CD1c-positive myeloid dendritic cell (primary cell): Measurements from ENCODE around the gene PCDHAC2.

ENCODE experiments used
- DNase-seq: peaks from one replicate; pipeline ENCODE4 v3.0.0-alpha.2; 2016; ENCODE audit errors: extremely low spot score

The PCDHAC2 gene, protein sequence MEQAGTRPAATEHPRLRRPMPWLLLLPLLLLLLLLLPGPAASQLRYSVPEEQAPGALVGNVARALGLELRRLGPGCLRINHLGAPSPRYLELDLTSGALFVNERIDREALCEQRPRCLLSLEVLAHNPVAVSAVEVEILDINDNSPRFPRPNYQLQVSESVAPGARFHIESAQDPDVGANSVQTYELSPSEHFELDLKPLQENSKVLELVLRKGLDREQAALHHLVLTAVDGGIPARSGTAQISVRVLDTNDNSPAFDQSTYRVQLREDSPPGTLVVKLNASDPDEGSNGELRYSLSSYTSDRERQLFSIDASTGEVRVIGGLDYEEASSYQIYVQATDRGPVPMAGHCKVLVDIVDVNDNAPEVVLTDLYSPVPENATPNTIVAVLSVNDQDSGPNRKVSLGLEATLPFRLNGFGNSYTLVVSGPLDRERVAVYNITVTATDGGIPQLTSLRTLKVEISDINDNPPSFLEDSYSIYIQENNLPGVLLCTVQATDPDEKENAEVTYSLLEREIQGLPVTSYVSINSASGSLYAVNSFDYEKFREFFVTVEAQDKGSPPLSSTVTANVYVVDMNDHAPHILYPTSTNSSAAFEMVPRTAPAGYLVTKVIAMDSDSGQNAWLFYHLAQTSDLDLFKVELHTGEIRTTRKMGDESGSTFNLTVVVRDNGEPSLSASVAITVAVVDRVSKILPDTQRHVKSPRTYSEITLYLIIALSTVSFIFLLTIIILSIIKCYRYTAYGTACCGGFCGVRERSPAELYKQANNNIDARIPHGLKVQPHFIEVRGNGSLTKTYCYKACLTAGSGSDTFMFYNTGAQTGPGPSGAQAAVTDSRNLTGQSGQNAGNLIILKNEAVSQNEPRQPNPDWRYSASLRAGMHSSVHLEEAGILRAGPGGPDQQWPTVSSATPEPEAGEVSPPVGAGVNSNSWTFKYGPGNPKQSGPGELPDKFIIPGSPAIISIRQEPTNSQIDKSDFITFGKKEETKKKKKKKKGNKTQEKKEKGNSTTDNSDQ

DNA sequence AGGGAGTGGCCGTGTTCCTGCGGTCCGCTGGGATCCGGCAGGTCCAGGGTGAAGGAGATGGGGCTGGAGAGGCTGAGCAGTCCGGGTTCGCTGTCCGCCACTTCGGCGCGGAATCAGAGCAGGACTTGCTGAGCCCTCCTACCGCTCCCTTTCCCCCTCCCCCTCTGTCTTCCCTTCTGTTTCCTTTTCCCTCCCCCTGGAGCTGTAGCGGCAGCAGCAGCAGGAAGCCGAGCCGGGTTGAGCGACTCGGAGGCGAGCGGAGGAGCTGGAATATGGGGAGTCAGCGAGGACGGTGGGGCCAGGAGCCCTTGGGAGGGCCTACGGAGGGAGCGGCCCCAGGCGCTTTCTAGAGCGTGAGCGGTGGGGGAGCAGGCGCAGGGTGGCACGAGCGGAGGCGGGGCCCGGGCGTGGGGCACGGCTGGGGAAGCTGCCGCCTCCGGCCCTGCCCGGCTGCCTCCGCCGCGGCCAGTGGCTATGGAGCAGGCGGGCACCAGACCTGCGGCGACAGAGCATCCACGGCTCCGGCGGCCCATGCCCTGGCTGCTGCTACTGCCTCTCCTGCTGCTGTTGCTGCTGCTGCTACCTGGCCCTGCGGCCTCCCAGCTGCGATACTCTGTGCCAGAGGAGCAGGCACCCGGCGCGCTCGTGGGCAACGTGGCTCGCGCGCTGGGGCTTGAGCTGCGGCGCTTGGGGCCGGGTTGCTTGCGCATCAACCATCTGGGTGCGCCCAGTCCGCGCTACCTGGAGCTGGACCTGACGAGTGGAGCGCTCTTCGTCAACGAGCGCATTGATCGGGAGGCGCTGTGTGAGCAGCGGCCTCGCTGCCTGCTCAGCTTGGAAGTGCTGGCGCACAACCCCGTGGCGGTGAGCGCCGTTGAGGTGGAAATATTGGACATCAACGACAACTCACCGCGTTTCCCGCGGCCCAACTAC, at the start of gene PCDHAC2:
PCDHAC2 (plus strand) TSS at position 184 of the 933 bp plus-strand sequence; CDS start at position 475, 291 bp downstream.
- DNase-seq: no peak

DNA sequence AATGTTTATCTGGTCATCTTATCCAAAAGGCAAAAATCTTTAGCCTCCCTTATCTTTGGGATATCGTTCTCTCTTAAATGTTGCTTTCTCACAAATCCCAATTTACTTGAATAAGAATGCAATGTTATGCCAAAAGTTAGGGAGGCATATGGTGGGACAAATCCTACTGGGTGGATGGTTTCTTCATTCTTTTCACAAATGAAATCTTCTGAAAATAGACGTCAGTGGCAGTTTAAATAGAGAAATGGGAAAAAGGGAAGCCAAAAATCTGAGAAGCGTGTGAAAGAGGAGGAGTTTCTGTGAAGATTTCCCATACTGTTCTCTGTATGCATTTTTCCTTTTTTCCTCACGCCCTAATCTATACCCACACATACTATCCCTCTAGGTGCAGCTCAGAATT, 42.7 kb upstream of the PCDHAC2 start:
- DNase-seq: no peak

DNA sequence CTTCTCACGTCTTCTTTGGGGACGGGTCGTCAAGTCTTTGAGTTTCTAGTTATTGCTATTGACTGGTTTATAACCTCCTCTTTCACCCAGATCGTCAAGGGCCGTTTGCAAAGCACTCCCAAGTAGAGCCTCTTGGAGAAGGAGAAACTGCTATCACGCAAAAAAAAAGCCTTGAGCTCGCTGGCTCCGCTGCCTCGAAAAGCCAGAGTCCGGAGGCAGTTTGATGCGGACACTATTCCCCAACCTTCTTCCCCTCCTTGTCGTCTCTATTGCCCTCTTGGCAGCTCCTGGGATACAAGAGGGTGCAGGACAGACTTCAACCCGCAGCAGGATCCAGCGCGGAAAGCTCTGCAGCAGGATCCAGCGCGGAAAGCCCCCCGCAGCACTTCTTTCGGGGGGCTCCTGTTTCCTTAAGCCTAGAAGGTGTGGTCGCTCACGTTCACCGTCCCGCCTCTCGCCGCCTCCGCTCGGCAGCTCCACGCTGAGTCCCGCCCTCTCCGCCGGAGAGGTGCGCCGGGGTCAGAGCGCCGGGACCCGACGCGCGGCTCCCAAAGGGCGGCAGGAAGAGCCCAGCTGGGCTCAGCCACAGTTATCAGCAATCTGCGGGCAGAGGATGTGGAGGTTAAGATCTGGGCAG, 40.4 kb upstream of the PCDHAC2 start, which contains the start of gene PCDHAC1:
PCDHAC1 (plus strand) TSS at position 494 of the 637 bp plus-strand sequence. CDS start 594 bp downstream, outside the sequence.
- no peak for DNase-seq

DNA sequence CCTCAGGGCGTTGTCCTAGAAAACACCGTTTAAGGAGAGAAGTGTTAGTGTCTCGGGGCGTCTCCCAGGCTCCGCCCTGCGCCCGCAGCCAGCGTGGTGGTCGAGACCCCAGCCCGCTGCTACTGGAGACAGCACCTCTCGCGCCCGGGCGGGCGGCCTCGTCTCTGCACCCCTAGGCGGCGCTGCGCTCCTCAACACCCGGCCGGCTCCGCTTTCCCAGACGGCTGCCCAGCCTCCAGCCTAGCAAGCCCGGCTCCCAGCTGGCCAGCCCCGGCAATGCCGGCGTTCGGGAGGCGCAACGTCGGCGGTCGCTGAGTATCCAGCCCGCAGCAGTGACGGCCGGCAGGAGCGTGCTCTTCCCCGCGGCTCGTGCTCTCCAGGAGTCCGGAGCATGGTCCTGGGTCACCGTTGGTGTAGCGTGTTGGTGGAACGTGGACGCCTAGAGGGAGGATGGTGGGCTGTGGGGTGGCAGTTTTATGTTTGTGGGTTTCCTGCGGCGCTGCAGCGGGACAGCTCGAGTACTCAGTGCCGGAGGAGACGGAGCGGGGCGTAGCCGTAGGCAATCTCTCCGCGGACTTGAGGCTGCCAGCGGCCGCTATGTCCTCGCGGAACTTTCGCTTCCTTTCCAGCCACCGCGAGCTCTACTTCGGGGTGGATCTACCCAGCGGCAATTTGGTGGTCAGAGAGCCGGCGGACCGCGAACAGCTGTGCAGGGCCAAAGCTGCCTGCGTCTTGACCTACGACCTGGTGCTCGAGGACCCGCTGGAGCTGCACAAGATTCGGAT, 39.6 kb upstream of the PCDHAC2 start:
- no peak for DNase-seq

DNA sequence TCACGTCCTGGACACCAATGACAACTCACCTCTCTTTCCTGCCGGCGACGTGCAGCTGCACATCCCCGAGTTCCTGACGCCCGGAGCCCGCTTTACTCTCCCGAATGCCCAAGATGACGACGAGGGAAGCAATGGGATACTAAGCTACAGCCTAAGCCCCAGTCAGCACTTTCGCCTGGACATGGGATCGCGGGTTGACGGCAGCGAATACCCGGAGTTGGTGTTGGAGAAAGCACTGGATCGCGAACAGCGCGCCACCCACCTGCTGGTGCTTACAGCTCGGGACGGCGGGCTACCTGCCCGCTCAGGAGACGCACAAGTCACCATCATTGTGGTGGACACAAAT, 39.1 kb upstream of the PCDHAC2 start:
- DNase-seq: no peak

DNA sequence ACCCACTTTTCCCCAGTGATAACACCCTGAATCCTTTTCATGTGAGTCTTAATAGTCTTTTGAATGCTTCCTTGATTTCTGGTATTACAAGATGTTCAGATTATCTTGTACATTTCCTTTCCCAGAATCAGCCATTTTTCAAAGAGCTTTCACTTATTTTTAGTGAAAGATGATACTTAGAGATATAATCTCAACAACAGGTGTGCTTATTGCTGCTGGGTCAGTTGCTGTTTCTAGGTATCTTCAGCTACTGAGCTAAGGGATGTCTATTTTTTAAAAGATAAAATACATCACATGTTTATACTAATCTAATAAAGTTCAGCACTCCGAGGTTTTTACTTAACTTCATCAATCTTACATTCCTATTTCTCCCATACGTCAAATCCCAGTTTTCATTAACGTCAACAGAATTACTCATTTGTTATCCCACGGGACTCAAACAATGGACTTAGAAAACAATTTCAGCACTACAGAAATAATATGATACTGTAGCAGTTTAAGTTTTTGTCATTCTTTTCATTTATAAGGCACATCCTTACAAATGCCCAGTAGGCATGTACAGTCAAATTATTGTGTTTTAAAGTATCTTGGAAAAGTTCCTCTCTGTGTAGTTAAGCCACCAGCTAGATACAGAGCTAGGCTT, 31.2 kb upstream of the PCDHAC2 start:
- DNase-seq: no peak

DNA sequence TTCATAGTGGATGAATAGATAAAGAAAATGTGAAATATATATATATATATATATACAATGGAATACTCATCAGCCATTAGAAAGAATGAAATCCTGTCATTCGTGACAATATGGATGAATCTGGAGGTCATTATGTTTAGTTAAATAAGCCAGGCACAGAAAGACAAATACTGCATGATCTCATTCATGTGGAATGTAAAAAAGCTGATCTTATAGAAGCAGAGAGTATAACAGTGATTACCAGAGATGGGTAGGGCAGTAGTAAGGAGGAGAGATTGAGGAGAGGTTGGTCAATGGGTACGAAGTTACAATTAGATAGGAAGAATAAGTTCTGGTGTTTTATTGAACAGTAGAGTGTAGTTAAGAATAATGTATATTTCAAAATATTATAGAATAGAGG, 19.7 kb upstream of the PCDHAC2 start:
- DNase-seq: no peak

DNA sequence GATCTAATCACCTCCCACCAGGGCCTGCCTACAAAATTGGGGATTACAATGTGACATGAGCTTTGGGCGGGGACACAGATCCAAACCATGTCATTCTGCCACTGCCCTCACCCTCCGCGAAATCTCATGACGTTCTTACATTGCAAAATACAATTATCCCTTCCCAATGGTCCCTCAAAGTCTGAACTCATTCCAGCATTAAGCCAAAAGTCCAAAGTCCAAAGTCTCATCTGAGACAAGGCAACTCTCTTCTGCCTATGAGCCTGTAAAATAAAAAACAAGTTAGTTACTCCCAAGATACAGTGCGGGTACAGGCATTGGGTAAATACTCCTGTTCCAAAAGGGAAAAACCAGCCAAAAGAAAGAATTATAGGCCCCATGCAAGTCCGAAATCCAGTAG, 14.6 kb upstream of the PCDHAC2 start:
- no peak for DNase-seq

DNA sequence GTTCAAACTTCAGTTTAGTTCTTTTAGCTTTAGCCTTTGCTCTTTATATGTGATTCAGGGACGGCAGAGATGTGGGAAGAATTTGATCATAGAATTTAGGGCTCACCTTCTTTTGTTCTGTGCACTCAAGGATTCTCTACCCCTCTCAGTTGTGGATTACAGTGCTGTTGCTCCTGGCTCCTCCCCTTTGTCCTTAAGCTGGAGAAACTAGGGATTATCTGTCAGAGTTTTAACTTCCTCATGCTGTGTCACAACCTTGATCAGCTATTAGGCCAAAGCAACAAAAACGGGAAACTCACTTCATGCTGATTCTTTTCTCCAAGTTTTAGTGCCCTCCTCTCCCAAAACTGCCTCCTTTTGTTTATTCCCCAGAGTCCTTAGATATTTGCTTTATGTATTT, 13.0 kb upstream of the PCDHAC2 start:
- no peak for DNase-seq

DNA sequence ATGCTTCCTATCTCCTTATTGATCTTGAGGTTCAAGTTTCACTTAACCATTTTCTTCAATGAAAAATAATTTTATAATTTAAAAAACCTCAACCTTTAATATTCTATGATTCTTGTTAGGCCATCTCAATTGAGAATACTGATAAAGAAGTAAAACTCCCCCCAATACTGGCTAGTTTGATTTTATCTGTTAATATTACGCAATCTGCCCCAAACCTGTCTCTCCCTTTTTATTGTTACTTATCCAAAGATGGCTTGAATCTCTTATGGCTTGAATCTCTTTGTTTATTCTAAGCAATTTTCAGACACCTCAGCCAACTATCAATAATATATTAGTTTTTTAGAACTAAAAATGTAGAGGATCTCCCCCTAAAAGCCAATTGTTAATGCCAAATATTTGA, 4.1 kb upstream of the PCDHAC2 start:
- DNase-seq: no peak

DNA sequence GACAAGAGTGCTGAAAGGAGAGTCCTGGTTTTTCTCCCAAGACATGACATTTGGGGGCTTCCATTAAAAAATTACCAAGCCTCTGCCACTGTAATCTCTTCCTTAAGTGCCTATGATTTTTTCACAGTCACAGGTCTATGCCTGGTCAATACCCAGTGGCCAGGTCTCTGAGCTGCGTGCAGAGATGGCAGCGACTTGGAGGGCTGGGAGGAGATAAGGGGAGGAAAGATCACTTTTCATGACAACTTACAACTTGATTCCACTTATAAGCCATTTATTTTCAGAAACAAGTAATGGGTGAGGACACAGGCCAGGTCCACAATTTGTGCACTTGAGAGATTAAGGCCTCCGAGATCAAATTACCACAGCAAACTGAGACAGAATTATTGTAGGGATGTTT, 1.9 kb upstream of the PCDHAC2 start:
- DNase-seq: no peak

DNA sequence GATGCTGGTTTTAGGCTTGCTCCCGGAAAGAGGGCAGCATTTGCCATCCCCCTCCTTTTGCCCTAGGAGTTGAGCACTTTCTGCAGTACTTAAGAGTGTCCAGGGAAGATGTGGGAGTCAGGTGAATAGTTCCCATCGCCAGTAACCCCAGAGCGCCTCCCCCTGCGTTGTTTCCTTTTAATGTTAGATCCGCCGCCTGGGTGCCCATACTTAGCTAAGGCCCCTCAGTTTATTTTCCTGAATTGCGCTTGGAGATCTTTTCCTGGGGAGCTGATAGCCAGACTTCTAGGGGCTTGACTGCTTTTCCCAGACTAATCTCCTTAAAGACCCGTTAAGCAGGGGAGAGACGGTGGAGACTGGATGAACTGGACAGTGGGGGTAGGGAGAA, 377 bp upstream of the PCDHAC2 start:
- DNase-seq: no peak

DNA sequence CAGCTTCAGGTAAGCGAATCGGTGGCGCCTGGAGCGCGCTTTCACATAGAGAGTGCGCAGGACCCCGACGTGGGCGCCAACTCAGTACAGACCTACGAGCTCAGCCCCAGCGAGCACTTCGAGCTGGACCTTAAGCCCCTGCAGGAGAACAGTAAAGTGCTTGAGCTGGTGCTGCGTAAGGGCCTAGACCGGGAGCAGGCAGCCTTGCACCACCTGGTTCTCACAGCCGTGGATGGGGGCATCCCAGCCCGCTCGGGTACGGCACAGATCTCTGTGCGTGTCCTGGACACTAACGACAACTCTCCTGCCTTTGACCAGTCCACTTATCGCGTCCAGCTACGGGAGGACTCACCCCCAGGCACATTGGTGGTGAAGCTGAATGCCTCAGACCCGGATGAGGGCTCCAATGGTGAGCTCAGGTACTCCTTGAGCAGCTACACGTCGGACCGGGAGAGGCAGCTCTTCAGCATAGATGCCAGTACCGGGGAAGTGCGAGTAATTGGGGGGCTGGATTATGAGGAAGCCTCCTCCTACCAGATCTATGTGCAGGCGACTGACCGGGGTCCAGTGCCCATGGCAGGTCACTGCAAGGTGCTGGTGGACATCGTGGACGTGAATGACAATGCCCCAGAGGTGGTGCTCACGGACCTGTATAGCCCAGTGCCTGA, 1.1 kb downstream of the PCDHAC2 start:
- DNase-seq: no peak

DNA sequence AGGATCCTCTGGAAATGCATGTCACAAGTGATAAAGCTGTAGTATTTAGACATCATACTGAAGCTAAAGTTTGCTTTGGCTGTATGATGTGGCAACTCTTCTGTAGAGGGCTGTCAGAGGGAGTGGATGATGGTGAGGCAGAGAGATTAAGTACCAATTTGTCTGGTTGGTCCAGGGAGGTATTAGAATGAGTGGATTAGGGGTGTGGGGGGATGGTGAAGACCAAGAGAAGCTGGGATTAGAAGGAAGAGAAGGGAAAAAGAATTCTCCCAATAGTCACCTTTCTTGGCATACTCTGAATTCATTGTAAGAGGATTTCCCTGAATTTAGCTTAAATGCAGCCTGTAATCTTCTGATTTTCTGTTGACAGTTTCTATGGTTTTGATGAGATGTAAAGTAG, 3.6 kb downstream of the PCDHAC2 start:
- DNase-seq: no peak

DNA sequence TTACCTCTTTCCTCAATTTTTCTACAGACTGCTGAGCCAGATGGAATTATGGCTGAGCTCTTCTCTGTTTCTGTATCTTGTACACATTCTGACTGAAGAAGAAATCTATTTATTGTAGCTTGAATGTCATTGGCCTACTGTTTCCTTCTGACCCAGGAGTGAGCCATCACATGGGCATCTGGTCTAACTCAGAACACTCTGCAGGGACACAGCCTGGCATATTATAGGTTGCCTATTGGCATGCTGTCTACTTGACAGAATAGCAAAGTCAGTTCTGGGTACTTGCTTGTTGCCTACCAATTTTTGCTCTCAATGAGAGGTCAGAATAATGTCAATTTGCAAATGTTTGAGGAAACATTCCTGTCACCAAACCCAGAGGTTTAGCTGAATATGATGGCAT, 7.3 kb downstream of the PCDHAC2 start:
- no peak for DNase-seq

DNA sequence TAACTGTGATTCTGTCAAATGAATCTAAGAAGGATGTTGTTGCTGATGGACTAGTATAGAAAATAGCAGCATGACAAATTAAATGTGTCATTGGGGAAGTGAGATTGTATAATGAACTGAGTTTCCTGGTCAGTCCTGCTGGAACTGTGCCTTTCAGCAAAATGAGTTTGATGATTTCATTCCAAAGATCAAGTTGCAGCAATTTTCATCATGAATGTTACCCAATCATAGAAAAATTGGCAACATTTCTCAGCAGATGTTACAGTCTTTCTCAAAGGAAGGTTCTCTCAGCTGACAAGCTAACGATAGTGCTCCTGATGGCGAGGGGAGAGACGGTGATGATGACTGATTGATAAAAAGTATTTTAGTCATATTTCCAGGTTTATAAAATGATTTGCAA, 10.7 kb downstream of the PCDHAC2 start:
- no peak for DNase-seq

DNA sequence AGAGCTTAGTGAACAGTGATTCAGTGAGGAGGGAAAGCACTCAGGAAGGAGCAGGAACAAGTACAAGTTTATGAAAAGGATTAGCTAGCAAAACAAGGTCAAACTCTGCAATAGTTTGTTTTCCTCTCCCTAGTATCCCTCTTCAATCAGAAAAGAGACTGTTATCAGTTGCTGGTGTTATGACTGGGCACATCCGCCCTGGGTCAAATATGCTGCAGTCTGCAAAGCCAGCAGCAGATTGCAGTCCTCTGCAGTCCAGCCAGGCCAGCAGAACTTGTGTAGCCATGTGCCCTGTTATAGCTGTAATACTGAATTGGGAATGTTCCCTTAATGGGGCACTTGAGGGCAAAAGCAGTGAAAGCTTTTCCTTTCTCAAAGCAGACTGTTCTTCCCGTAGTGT, 12.0 kb downstream of the PCDHAC2 start:
- DNase-seq: no peak

DNA sequence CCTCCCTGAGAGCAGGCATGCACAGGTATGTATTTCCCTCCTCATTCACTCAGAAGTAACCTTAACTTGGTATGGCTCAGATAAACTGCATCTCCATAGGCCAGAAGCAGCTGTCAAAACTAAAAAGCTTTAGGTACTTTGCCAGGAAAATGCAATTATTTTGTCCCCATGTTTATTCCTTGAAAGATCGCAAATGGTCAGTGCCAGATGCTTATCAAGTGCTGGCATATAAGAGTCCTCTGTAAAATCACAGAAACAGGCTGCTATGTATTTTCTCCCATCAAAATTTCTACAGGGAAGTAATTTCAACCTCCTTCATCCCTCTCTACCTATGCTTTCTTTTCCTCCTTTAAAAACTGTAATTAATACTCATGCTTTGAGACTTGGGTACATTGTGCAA, 12.7 kb downstream of the PCDHAC2 start:
- no peak for DNase-seq

DNA sequence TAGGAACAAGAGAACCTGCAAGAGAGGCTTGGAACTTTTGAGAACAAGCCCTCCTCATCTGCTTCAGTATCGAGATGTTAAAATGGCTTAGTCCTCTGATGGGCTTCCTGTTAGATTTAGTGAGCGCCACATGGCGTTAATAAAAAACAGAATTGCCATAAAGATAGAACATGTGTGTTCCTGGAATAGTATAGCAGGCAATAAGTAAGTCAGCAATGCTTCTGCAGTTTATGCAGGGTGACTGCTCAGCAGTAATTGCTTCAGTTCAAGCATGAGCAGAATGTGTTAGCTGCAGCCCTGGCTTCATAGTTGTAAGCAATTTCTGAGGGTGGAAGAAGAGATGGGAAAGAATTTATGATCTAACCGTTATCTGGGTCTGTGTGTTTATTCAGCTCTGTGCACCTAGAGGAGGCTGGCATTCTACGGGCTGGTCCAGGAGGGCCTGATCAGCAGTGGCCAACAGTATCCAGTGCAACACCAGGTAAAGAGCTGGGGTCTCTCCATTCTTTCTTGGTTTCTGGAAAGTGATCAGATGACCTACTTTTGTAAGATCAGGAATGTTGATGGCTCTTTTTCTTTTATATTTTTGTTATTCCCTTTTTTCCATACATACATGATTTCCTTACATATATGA, 15.9 kb downstream of the PCDHAC2 start:
- no peak for DNase-seq
